ENCODE measurements around the gene ERCC2. TPM values are rescaled to one million over a fixed set of nuclear protein-coding genes. Genes with fewer than 3 reads are reported as not detected.
"Not testable (repeated sequence)": the region's sequence is repeated elsewhere in the genome, so short reads cannot be mapped to it uniquely, and the experiment has no call there.

Gene ERCC2
- total RNA-seq, 2 donors from 2014 or later = 13.6 to 14.1 TPM

- intact Hi-C loops (cut with DNase I) = no loop called here
- DNase-seq (ENCODE audit: low spot score) = no peak
Observed at GRCh38 chr19:45345506-45345860, 24.9 kb downstream of the ERCC2 start.

GRCh38 chr19:45344621-45345505, 25.5 kb downstream of the ERCC2 start:
- intact Hi-C loops (cut with DNase I) = no loop called here
- no peak for DNase-seq (ENCODE audit: low spot score)

- DNase-seq (ENCODE audit: low spot score) = no peak
- intact Hi-C loops (cut with DNase I) = no loop called here
Observed at GRCh38 chr19:45342911-45343310, 27.5 kb downstream of the ERCC2 start.

GRCh38 chr19:45340899-45341453, 29.4 kb downstream of the ERCC2 start:
- no peak for DNase-seq (ENCODE audit: low spot score)
- intact Hi-C loops (cut with DNase I) = no loop called here

GRCh38 chr19:45340232-45340898, 30.0 kb downstream of the ERCC2 start, which contains the start of gene KLC3:
Gene KLC3, plus strand, starts transcription at chr19:45340750. Its CDS starts 4,792 bp downstream, at chr19:45345542.
- intact Hi-C loops (cut with DNase I) = no loop called here
- DNase-seq (ENCODE audit: low spot score) = no peak

GRCh38 chr19:45339629-45340028, 30.7 kb downstream of the ERCC2 start:
- intact Hi-C loops (cut with DNase I) = loop anchor here in 1 of 2 donors (5.0 to 10.0 kb wide), 2 partner anchors 87 to 175 kb away; partner anchors contain the start of genes MARK4 and NKPD1
- DNase-seq (ENCODE audit: low spot score) = no peak

GRCh38 chr19:45336696-45337251, 33.6 kb downstream of the ERCC2 start:
- no peak for DNase-seq (ENCODE audit: low spot score)
- intact Hi-C loops (cut with DNase I) = loop anchor here in 1 of 2 donors (5.0 to 10.0 kb wide), 2 partner anchors 84 to 172 kb away; partner anchors contain the start of genes MARK4 and NKPD1

GRCh38 chr19:45334881-45335280, 35.5 kb downstream of the ERCC2 start:
- DNase-seq (ENCODE audit: low spot score) = not testable (repeated sequence)
- intact Hi-C loops (cut with DNase I) = loop anchor here in 1 of 2 donors (5.0 to 10.0 kb wide), 2 partner anchors 83 to 170 kb away; partner anchors contain the start of genes MARK4 and NKPD1

GRCh38 chr19:45333609-45334303, 36.6 kb downstream of the ERCC2 start:
- intact Hi-C loops (cut with DNase I) = loop anchor here in 1 of 2 donors (10.0 kb wide), 1 partner anchor 169 kb away; the partner anchor contains the start of gene NKPD1
- no peak for DNase-seq (ENCODE audit: low spot score)

- intact Hi-C loops (cut with DNase I) = loop anchor here in 1 of 2 donors (10.0 kb wide), 1 partner anchor 167 kb away; the partner anchor contains the start of gene NKPD1
- no peak for DNase-seq (ENCODE audit: low spot score)
Observed at GRCh38 chr19:45331411-45331810, 39.0 kb downstream of the ERCC2 start.

GRCh38 chr19:45327404-45328143, 42.8 kb downstream of the ERCC2 start:
- intact Hi-C loops (cut with DNase I) = no loop called here
- DNase-seq (ENCODE audit: low spot score) = no peak

GRCh38 chr19:45324349-45324907, 45.9 kb downstream of the ERCC2 start:
- intact Hi-C loops (cut with DNase I) = no loop called here
- DNase-seq (ENCODE audit: low spot score) = no peak

- intact Hi-C loops (cut with DNase I) = no loop called here
- no peak for DNase-seq (ENCODE audit: low spot score)
Observed at GRCh38 chr19:45323671-45324081, 46.7 kb downstream of the ERCC2 start.

GRCh38 chr19:45322744-45323281, 47.6 kb downstream of the ERCC2 start, which contains the start of gene CKM:
Gene CKM, minus strand, starts transcription at chr19:45322875. Its CDS starts 3,162 bp downstream, at chr19:45319713.
- intact Hi-C loops (cut with DNase I) = no loop called here
- no peak for DNase-seq (ENCODE audit: low spot score)

GRCh38 chr19:45322311-45322710, 48.1 kb downstream of the ERCC2 start:
- intact Hi-C loops (cut with DNase I) = no loop called here
- no peak for DNase-seq (ENCODE audit: low spot score)

GRCh38 chr19:45321848-45322247, 48.5 kb downstream of the ERCC2 start:
- intact Hi-C loops (cut with DNase I) = no loop called here
- no peak for DNase-seq (ENCODE audit: low spot score)

- intact Hi-C loops (cut with DNase I) = no loop called here
- DNase-seq (ENCODE audit: low spot score) = no peak
Observed at GRCh38 chr19:45320997-45321775, 49.2 kb downstream of the ERCC2 start.

All from posterior vena cava (tissue), 2 donors.